DOHH2 (cell line): ENCODE measurements around the gene DOCK1.

Source experiments
- EZH2phosphoT487 ChIP-seq: fragments of 200-600 bp; sonication (generic); IDR thresholded peaks from 2 replicates; pipeline ENCODE4 v1.6.1; 2017; ENCODE audit warnings: borderline replicate concordance, mild to moderate bottlenecking, antibody characterized with exemption, low read length, moderate library complexity, mixed read lengths
- TF ChIP-seq, protein P1 (sequence below): fragments of 200-600 bp; sonication (generic); IDR thresholded peaks from one replicate; pipeline ENCODE4 v1.5.1; 2014; ENCODE audit warnings: antibody characterized with exemption, mild to moderate bottlenecking, low read depth, low read length; ENCODE audit not compliant: poor library complexity, severe bottlenecking

GRCh38 chr10:126997801-126998590 lies 92.8 kb downstream of the DOCK1 start:
- TF ChIP-seq, protein P1, sequence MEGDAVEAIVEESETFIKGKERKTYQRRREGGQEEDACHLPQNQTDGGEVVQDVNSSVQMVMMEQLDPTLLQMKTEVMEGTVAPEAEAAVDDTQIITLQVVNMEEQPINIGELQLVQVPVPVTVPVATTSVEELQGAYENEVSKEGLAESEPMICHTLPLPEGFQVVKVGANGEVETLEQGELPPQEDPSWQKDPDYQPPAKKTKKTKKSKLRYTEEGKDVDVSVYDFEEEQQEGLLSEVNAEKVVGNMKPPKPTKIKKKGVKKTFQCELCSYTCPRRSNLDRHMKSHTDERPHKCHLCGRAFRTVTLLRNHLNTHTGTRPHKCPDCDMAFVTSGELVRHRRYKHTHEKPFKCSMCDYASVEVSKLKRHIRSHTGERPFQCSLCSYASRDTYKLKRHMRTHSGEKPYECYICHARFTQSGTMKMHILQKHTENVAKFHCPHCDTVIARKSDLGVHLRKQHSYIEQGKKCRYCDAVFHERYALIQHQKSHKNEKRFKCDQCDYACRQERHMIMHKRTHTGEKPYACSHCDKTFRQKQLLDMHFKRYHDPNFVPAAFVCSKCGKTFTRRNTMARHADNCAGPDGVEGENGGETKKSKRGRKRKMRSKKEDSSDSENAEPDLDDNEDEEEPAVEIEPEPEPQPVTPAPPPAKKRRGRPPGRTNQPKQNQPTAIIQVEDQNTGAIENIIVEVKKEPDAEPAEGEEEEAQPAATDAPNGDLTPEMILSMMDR, result no peak
- no peak for TF ChIP-seq EZH2phosphoT487
